ENCODE measurements around the gene CCND1. TPM values are rescaled to one million over a fixed set of nuclear protein-coding genes. Genes with fewer than 3 reads are reported as not detected.

The CCND1 gene
- total and polyA plus RNA-seq, 4 donors: 59.0 to 226 (median 63.5) TPM

GRCh38 chr11:69644962-69645675 lies 4.2 kb downstream of the CCND1 start:
- no peaks in the 10 kb centered on the region for H3K9me3 ChIP-seq (ENCODE audit: control insufficient read depth, insufficient read depth, low read length)
- no peak overlapping the region for H3K4me3 ChIP-seq (ENCODE audit: low read depth, low read length)
- H3K27me3 ChIP-seq (ENCODE audit: control insufficient read depth, insufficient read depth, low read length): peaks cover 52% of the 10 kb centered on the region
- DNase-seq (ENCODE audit: low read depth in 4 of 6, low spot score in 6 of 6): no peak
- H3K4me1 ChIP-seq (ENCODE audit: control insufficient read depth, insufficient read depth, low read length): peaks cover 78% of the 10 kb centered on the region
- peaks cover 58% of the 10 kb centered on the region for H3K36me3 ChIP-seq (ENCODE audit: control insufficient read depth, insufficient read depth, low read length)
- WGBS (ENCODE audit: insufficient coverage): 45% methylated on average over 13 of the region's 20 CpGs
- H3K27ac ChIP-seq (ENCODE audit: low read depth, low read length): no peak overlapping the region

GRCh38 chr11:69645801-69646492 lies 5.0 kb downstream of the CCND1 start:
- Histone ChIP-seq H3K27ac (ENCODE audit: low read depth, low read length) (no peak overlapping the region), H3K4me3 (ENCODE audit: low read depth, low read length) (no peak overlapping the region), H3K27me3 (ENCODE audit: control insufficient read depth, insufficient read depth, low read length) (peaks cover 45% of the 10 kb centered on the region), H3K9me3 (ENCODE audit: control insufficient read depth, insufficient read depth, low read length) (no peaks in the 10 kb centered on the region), H3K4me1 (ENCODE audit: control insufficient read depth, insufficient read depth, low read length) (peaks cover 70% of the 10 kb centered on the region), H3K36me3 (ENCODE audit: control insufficient read depth, insufficient read depth, low read length) (peaks cover 67% of the 10 kb centered on the region)
- 24% methylated on average over 30 of the region's 30 CpGs for WGBS (ENCODE audit: insufficient coverage)
- peak in 2 of 6 donors; percentile 15 to 44 for DNase-seq (ENCODE audit: low read depth in 4 of 6, low spot score in 6 of 6)

GRCh38 chr11:69646493-69647389 lies 5.8 kb downstream of the CCND1 start:
- H3K27me3 ChIP-seq (ENCODE audit: control insufficient read depth, insufficient read depth, low read length): peaks cover 38% of the 10 kb centered on the region
- 50% methylated on average over 30 of the region's 32 CpGs for WGBS (ENCODE audit: insufficient coverage)
- H3K27ac ChIP-seq (ENCODE audit: low read depth, low read length): no peak overlapping the region
- no peak overlapping the region for H3K4me3 ChIP-seq (ENCODE audit: low read depth, low read length)
- DNase-seq (ENCODE audit: low read depth in 4 of 6, low spot score in 6 of 6): no peak
- H3K4me1 ChIP-seq (ENCODE audit: control insufficient read depth, insufficient read depth, low read length): peaks cover 65% of the 10 kb centered on the region
- no peaks in the 10 kb centered on the region for H3K9me3 ChIP-seq (ENCODE audit: control insufficient read depth, insufficient read depth, low read length)
- peaks cover 70% of the 10 kb centered on the region for H3K36me3 ChIP-seq (ENCODE audit: control insufficient read depth, insufficient read depth, low read length)

- 83% methylated on average over 8 of the region's 11 CpGs for WGBS (ENCODE audit: insufficient coverage)
- Histone ChIP-seq H3K9me3 (ENCODE audit: control insufficient read depth, insufficient read depth, low read length) (no peaks in the 10 kb centered on the region), H3K4me1 (ENCODE audit: control insufficient read depth, insufficient read depth, low read length) (peaks cover 60% of the 10 kb centered on the region), H3K4me3 (ENCODE audit: low read depth, low read length) (no peak overlapping the region), H3K36me3 (ENCODE audit: control insufficient read depth, insufficient read depth, low read length) (peaks cover 74% of the 10 kb centered on the region), H3K27ac (ENCODE audit: low read depth, low read length) (no peak overlapping the region), H3K27me3 (ENCODE audit: control insufficient read depth, insufficient read depth, low read length) (peaks cover 31% of the 10 kb centered on the region)
- DNase-seq (ENCODE audit: low read depth in 4 of 6, low spot score in 6 of 6): no peak
These were observed 6.4 kb downstream of the CCND1 start for GRCh38 chr11:69647390-69647748.

- H3K27ac ChIP-seq (ENCODE audit: low read depth, low read length): no peak overlapping the region
These were observed 7.0 kb downstream of the CCND1 start for GRCh38 chr11:69647761-69648497.

GRCh38 chr11:69648679-69649575 lies 8.0 kb downstream of the CCND1 start:
- WGBS (ENCODE audit: insufficient coverage): 74% methylated on average over 33 of the region's 37 CpGs
- H3K27ac ChIP-seq (ENCODE audit: low read depth, low read length): no peak overlapping the region
- H3K36me3 ChIP-seq (ENCODE audit: control insufficient read depth, insufficient read depth, low read length): peaks cover 79% of the 10 kb centered on the region
- no peak overlapping the region for H3K4me3 ChIP-seq (ENCODE audit: low read depth, low read length)
- no peaks in the 10 kb centered on the region for H3K9me3 ChIP-seq (ENCODE audit: control insufficient read depth, insufficient read depth, low read length)
- DNase-seq (ENCODE audit: low read depth in 4 of 6, low spot score in 6 of 6): no peak
- peaks cover 28% of the 10 kb centered on the region for H3K27me3 ChIP-seq (ENCODE audit: control insufficient read depth, insufficient read depth, low read length)
- peaks cover 49% of the 10 kb centered on the region for H3K4me1 ChIP-seq (ENCODE audit: control insufficient read depth, insufficient read depth, low read length)

More at GRCh38 chr11:69647761-69648497, 7.0 kb downstream of the CCND1 start:
- H3K36me3 ChIP-seq (ENCODE audit: control insufficient read depth, insufficient read depth, low read length): peaks cover 75% of the 10 kb centered on the region
- no peaks in the 10 kb centered on the region for H3K9me3 ChIP-seq (ENCODE audit: control insufficient read depth, insufficient read depth, low read length)
- peaks cover 31% of the 10 kb centered on the region for H3K27me3 ChIP-seq (ENCODE audit: control insufficient read depth, insufficient read depth, low read length)
- H3K4me1 ChIP-seq (ENCODE audit: control insufficient read depth, insufficient read depth, low read length): peaks cover 58% of the 10 kb centered on the region
- no peak overlapping the region for H3K4me3 ChIP-seq (ENCODE audit: low read depth, low read length)
- 61% methylated on average over 21 of the region's 28 CpGs for WGBS (ENCODE audit: insufficient coverage)
- no peak for DNase-seq (ENCODE audit: low read depth in 4 of 6, low spot score in 6 of 6)

- WGBS (ENCODE audit: insufficient coverage): 90% methylated on average over 10 of the region's 10 CpGs
These were observed 8.6 kb downstream of the CCND1 start for GRCh38 chr11:69649576-69649900.

GRCh38 chr11:69650081-69650831 lies 9.3 kb downstream of the CCND1 start:
- Histone ChIP-seq H3K36me3 (ENCODE audit: control insufficient read depth, insufficient read depth, low read length) (peaks cover 77% of the 10 kb centered on the region), H3K4me3 (ENCODE audit: low read depth, low read length) (no peak overlapping the region), H3K27ac (ENCODE audit: low read depth, low read length) (no peak overlapping the region), H3K4me1 (ENCODE audit: control insufficient read depth, insufficient read depth, low read length) (peaks cover 36% of the 10 kb centered on the region), H3K9me3 (ENCODE audit: control insufficient read depth, insufficient read depth, low read length) (no peaks in the 10 kb centered on the region), H3K27me3 (ENCODE audit: control insufficient read depth, insufficient read depth, low read length) (peaks cover 22% of the 10 kb centered on the region)
- WGBS (ENCODE audit: insufficient coverage): 73% methylated on average over 20 of the region's 24 CpGs
- no peak for DNase-seq (ENCODE audit: low read depth in 4 of 6, low spot score in 6 of 6)

More at GRCh38 chr11:69649576-69649900, 8.6 kb downstream of the CCND1 start:
- Histone ChIP-seq H3K4me3 (ENCODE audit: low read depth, low read length) (no peak overlapping the region), H3K4me1 (ENCODE audit: control insufficient read depth, insufficient read depth, low read length) (peaks cover 43% of the 10 kb centered on the region), H3K9me3 (ENCODE audit: control insufficient read depth, insufficient read depth, low read length) (no peaks in the 10 kb centered on the region), H3K36me3 (ENCODE audit: control insufficient read depth, insufficient read depth, low read length) (peaks cover 79% of the 10 kb centered on the region), H3K27me3 (ENCODE audit: control insufficient read depth, insufficient read depth, low read length) (peaks cover 28% of the 10 kb centered on the region), H3K27ac (ENCODE audit: low read depth, low read length) (no peak overlapping the region)
- DNase-seq (ENCODE audit: low read depth in 4 of 6, low spot score in 6 of 6): no peak
